ENCODE results near the gene ZNF776.

DNA sequence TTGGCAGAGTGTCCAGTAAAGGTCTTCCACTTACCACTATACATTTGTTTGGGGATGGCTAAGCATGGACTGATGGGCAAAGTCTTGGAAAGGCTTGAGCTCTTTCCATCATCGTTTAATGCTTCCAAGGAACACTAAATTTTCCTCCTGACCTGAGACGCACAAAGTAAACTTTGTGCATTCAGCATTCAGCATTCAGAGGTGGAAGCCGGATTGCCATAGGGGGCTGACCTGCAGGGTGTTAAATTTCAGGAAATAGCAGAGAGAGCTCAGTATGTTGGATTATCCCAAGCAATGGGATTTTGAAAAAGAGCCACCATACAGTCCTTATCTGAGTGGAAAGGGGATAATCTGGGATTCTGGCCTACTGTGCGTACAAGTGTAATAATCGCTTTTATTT, 54.1 kb downstream of the ZNF776 start:
- no peak for TF ChIP-seq GATA2 (IDR thresholded peaks at IDR 0.05; ENCODE audit: low read depth, low read length)
- no peak for TF ChIP-seq GATA3 (IDR thresholded peaks at IDR 0.05; ENCODE audit: low read depth, low read length)

All from SH-SY5Y (cell line).